Fibroblast of lung (primary cell): ENCODE results near the gene FAAP100.

ENCODE experiments used
- CTCF ChIP-seq, 2 donors: IDR thresholded peaks in 1 of 2; conservative IDR thresholded peaks in 1 of 2; 1 replicate in 1 of 2; 2 replicates in 1 of 2; pipeline ENCODE4 v1.5.1; 2011 to 2012; ENCODE audit warnings: low read length in 2 of 2, control low read depth in 1 of 2, inconsistent platforms in 1 of 2, low read depth in 1 of 2, mild to moderate bottlenecking in 1 of 2
- EZH2 ChIP-seq: IDR thresholded peaks from 2 replicates; pipeline ENCODE4 v1.5.1; 2012; ENCODE audit warnings: low read length, control low read depth, mild to moderate bottlenecking; ENCODE audit errors: missing control alignments

DNA sequence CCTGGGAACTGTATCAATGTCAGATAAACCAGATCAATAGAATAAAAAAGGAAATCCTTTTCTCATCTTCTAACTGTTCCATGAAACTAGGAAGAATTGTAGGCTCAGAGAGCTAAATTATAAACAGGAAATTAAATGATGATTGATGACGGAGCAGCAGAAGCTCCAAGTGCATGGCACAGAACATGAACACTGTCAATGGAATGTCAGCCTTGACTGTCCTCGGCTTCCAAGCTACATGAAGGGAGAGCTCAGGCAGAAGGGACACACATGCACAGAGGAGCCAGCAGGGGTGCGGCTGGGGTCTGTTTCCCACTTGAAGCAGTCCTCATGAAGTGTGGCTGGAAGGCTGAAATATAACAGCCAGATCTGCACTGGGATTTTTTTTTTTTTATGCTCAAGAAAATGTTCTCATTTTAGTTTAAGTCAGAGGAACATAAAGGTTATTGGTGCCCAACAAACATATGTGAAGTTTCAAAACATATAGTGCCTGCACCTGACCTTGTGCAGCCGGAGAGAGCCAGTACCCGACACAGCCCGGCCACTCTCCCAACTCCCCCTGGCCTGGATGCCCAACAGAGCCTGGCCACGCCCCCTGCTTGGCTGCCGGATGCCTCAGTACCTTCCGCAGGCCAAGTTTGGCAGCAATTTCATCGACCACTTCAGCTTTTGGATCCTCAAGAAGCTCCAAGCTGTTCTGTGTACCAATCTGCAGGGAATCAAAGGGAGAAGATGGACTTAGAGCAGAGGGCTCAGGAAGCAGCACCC is 47.8 kb upstream of the FAAP100 start:
- no peak for TF ChIP-seq CTCF (conservative IDR thresholded peaks at IDR 0.05 in 1 of 2, IDR thresholded peaks at IDR 0.05 in 1 of 2; ENCODE audit: low read depth in 1 of 2, low read length in 2 of 2)
- TF ChIP-seq EZH2, result no peak
